GM12878 (cell line): ENCODE measurements around the gene FXYD4. TPM values are rescaled to one million over a fixed set of nuclear protein-coding genes. Genes with fewer than 3 reads are reported as not detected.

ENCODE experiments used
- ATAC-seq: fragments of 200-7000 bp; cut with Tn5 transposase; 3 replicates; pipeline ENCODE4 v1.9.1; 2020; ENCODE audit warnings: mild to moderate bottlenecking, moderate library complexity
- BruUV-seq: library from RNA; stranded (reverse); fragments of 400-500 nt; replicated peaks from 2 replicates; lab custom pipeline; 2021; lab: Mats Ljungman, UMichigan
- CTCF ChIA-PET: fragments of 300-600 bp; sonication (Branson Sonifier 250); formaldehyde crosslinking; extraction: SDS; loops from one replicate; lab custom pipeline; 2021; ENCODE audit warnings: inconsistent platforms; lab: Yijun Ruan, JAX
- POLR2A ChIA-PET: fragments of 350-600 bp; formaldehyde crosslinking; extraction: SDS; loops from one replicate; lab custom pipeline; 2021; ENCODE audit warnings: inconsistent platforms; lab: Charles Lee
- RAD21 ChIA-PET: fragments of 300-600 bp; sonication (Branson Sonifier 250); formaldehyde crosslinking; loops from one replicate; lab custom pipeline; 2023; ENCODE audit warnings: antibody characterized with exemption; ENCODE audit not compliant: unreplicated experiment; lab: Charles Lee
- SMC1A ChIA-PET: fragments of 300-600 bp; sonication (Branson Sonifier 250); formaldehyde crosslinking; loops from one replicate; lab custom pipeline; 2023; ENCODE audit not compliant: unreplicated experiment, uncharacterized antibody; lab: Charles Lee
- DNase-seq: peaks from one replicate; pipeline ENCODE4 v3.0.0-alpha.2; 2011; ENCODE audit warnings: low read depth, low spot score
- FAIRE-seq: peaks from 3 replicates; lab custom pipeline; 2011; peaks lifted over from hg19 to GRCh38; lab: Jason Lieb, UNC
- H2AFZ ChIP-seq: 2 replicates; pipeline ENCODE4 v1.6.0; 2011; ENCODE audit warnings: low read depth, low read length, control low read depth; ENCODE audit not compliant: control insufficient read depth
- H3K27ac ChIP-seq: 2 replicates; pipeline ENCODE4 v1.5.1; 2011; ENCODE audit warnings: control low read depth; ENCODE audit not compliant: control insufficient read depth, insufficient read depth
- H3K27me3 ChIP-seq, 2 experiments: replicated peaks in 1 of 2; 2 replicates each; pipeline versions ENCODE4 v1.6.0 to v1.6.1; 2011; ENCODE audit warnings: low read length in 1 of 2; ENCODE audit not compliant: control insufficient read depth in 2 of 2, insufficient read depth in 2 of 2
- H3K36me3 ChIP-seq, 2 experiments: 2 replicates each; pipeline ENCODE4 v1.5.1; 2011; ENCODE audit warnings: low read length in 1 of 2; ENCODE audit not compliant: control insufficient read depth in 2 of 2, insufficient read depth in 2 of 2
- H3K4me1 ChIP-seq: 2 replicates; pipeline ENCODE4 v1.6.1; 2011; ENCODE audit warnings: mild to moderate bottlenecking, low read length, moderate library complexity, mixed read lengths; ENCODE audit not compliant: control insufficient read depth, insufficient read depth
- H3K4me2 ChIP-seq: 2 replicates; pipeline ENCODE4 v1.6.0; 2011; ENCODE audit warnings: control low read depth; ENCODE audit not compliant: control insufficient read depth, insufficient read depth
- H3K4me3 ChIP-seq: fragments of 200-600 bp; sonication (generic); 2 replicates; pipeline ENCODE4 v1.5.1; 2016
- H3K79me2 ChIP-seq: 2 replicates; pipeline ENCODE4 v1.6.0; 2011; ENCODE audit warnings: low read length; ENCODE audit not compliant: control insufficient read depth, insufficient read depth
- H3K9ac ChIP-seq: 2 replicates; pipeline ENCODE4 v1.8.0; 2011; ENCODE audit warnings: low read length, control low read depth, mixed read lengths; ENCODE audit not compliant: control insufficient read depth, insufficient read depth
- H3K9me3 ChIP-seq: replicated peaks from 3 replicates; pipeline ENCODE4 v1.5.1; 2011; ENCODE audit warnings: mild to moderate bottlenecking, low read length; ENCODE audit not compliant: control insufficient read depth, insufficient read depth
- H4K20me1 ChIP-seq: 2 replicates; pipeline ENCODE4 v1.6.0; 2011; ENCODE audit not compliant: control insufficient read depth, insufficient read depth
- ATF7 ChIP-seq: fragments of 450-650 bp; IDR thresholded peaks from 2 replicates; pipeline ENCODE4 v1.6.1; 2016; ENCODE audit warnings: low read depth, mild to moderate bottlenecking
- GABPA ChIP-seq: IDR thresholded peaks from 2 replicates; pipeline ENCODE4 v1.6.1; 2014; ENCODE audit warnings: antibody characterized with exemption, low read depth, mild to moderate bottlenecking, inconsistent platforms
- IKZF2 ChIP-seq, 2 experiments: fragments of 450-650 bp; IDR thresholded peaks; 2 replicates each; pipeline ENCODE4 v1.6.1; 2017; ENCODE audit warnings: mild to moderate bottlenecking in 2 of 2, moderate library complexity in 2 of 2
- NFYB ChIP-seq: IDR thresholded peaks from 2 replicates; pipeline ENCODE4 v1.6.1; 2011; ENCODE audit warnings: low read depth, mild to moderate bottlenecking, low read length, improper control_type of control experiment, moderate library complexity; ENCODE audit not compliant: insufficient read depth
- POLR2A ChIP-seq: IDR thresholded peaks from 2 replicates; pipeline ENCODE4 v1.6.1; 2011; ENCODE audit warnings: low read depth, mild to moderate bottlenecking, low read length
- POLR2AphosphoS5 ChIP-seq: IDR thresholded peaks from 2 replicates; pipeline ENCODE4 v1.6.1; 2011; ENCODE audit warnings: mild to moderate bottlenecking, low read length, inconsistent platforms
- SREBF1 ChIP-seq: IDR thresholded peaks from 2 replicates; pipeline ENCODE4 v1.6.1; 2012; ENCODE audit warnings: mild to moderate bottlenecking, low read length
- ZNF24 ChIP-seq: fragments of 450-650 bp; IDR thresholded peaks from 2 replicates; pipeline ENCODE4 v1.6.1; 2017; ENCODE audit warnings: antibody characterized with exemption, mild to moderate bottlenecking
- WGBS: methylation state at CpG from one replicate; pipeline ENCODE4 v1.1.6; 2016; ENCODE audit warnings: low lambda C conversion rate; ENCODE audit not compliant: insufficient replicate concordance, insufficient coverage; ENCODE audit errors: missing lambda C conversion rate; 5-methylcytosine and 5-hydroxymethylcytosine counted together
- in situ Hi-C: fragments of 300-500 bp; cut with MboI; formaldehyde crosslinking; loops from 9 replicates; pipeline ENCODE4 v1.14.3; 2018; ENCODE audit warnings: mixed read lengths
- intact Hi-C: fragments of 100-400 bp; cut with micrococcal nuclease; formaldehyde crosslinking; loops from one replicate; pipeline ENCODE4 v1.14.2; 2022; ENCODE audit not compliant: unreplicated experiment
- polyA plus RNA-seq, 11 experiments: library from polyadenylated mRNA; depleted of rRNA in 4 of 11; unstranded in 6 of 11; stranded (reverse) in 5 of 11; fragments of >200 nt; fragmentation: Nextera tagmentation in 4 of 11; fragmentation: Illumina TruSeq in 1 of 11; extraction: Ambion mirVana in 4 of 11; extraction: Trizol in 1 of 11; gene quantifications; 1 replicate in 1 of 11; 2 replicates in 10 of 11; pipeline versions ENCODE4 v1.2.1 to v1.2.3, GENCODE V29; 2011 to 2016; ENCODE audit warnings: inconsistent platforms in 2 of 11, missing spikeins in 2 of 11, low read depth in 1 of 11
- total RNA-seq, 4 experiments: library from RNA; depleted of rRNA in 3 of 4; stranded (reverse); fragments of >200 nt in 3 of 4; fragmentation: Illumina TruSeq in 1 of 4; extraction: Trizol in 1 of 4; gene quantifications; 2 replicates each; pipeline versions ENCODE4 v1.2.1 to v1.2.3, GENCODE V29; 2013 to 2021

The FXYD4 gene
- total and polyA plus RNA-seq, 10 of the 15 experiments (the other 5 are each of a cell fraction or from before 2014, with no cell fraction given): not detected

DNA sequence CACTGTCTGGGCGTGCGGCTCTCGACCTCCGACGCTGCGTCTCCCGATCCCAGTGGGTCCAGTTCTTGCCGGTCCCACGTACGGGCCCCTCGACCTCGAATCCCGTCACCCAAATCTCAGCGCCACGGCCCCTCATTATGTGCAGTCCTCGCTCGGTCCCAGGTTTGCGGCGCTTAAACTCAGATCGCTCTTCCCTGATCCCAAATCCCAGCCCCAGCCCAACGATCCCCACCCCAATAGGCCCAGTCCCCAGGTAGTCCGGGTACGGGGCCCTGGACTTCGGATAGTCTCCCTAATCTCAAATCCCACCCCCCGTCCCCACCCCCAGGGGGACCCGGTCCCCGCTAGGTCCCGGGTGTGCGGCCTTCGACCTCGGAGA, 36.9 kb downstream of the FXYD4 start:
- CTCF ChIA-PET: interaction anchor here (1.0 to 1.3 kb wide), 3 partner anchors 12 to 42 kb away, joined by 3 to 5 read pairs (median 3); no protein-coding TSS in a partner anchor
- FAIRE-seq (no peak), DNase-seq (no peak), ATAC-seq (no peak)
- Histone ChIP-seq H3K4me2 (peak overlapping the region; percentile 76), H3K4me1 (no peaks in the 10 kb centered on the region; the same call in 1 of the 2 replicates), H2AFZ (no peak overlapping the region), H3K4me3 (peak overlapping the region; percentile 98), H3K27me3 (no peaks in the 10 kb centered on the region), H3K27ac (peak overlapping the region; percentile 95), H4K20me1 (peaks cover 4% of the 10 kb centered on the region; the same call in 1 of the 2 replicates), H3K79me2 (peaks cover 65% of the 10 kb centered on the region), H3K36me3 (no peaks in the 10 kb centered on the region; a peak in 1 of 4 replicates), H3K9me3 (no peaks in the 10 kb centered on the region), H3K9ac (peak overlapping the region; percentile 92)
- BruUV-seq: no TSS peak
- in situ Hi-C loops (loop anchor here (10.0 to 25.0 kb wide), 4 partner anchors 271 to 1556 kb away; partner anchors contain the start of genes CSGALNACT2 and ZNF33B), intact Hi-C loops (loop anchor here (2.0 to 5.0 kb wide), 3 partner anchors 28 to 271 kb away; partner anchors contain the start of genes CSGALNACT2 and ZNF487)
- SMC1A ChIA-PET: interaction anchor here (1.0 kb wide), 1 partner anchor 44 kb away, joined by 5 read pairs; no protein-coding TSS in a partner anchor
- POLR2A ChIA-PET: interaction anchor here (1.4 to 1.8 kb wide), 2 partner anchors 28 to 48 kb away, joined by 3 to 7 read pairs; no protein-coding TSS in a partner anchor
- RAD21 ChIA-PET: interaction anchor here (0.8 to 1.8 kb wide), 3 partner anchors 10 to 45 kb away, joined by 3 to 5 read pairs (median 5); partner anchors contain the start of gene ZNF487
- WGBS: under 1% methylated on average over 23 of the region's 31 CpGs
- TF ChIP-seq POLR2AphosphoS5 (no peak), SREBF1 (no peak), POLR2A (0 out of 2 replicates have a peak, but pooled peaks have one; percentile 1), GABPA (no peak), ATF7 (no peak), IKZF2 (IDR thresholded peaks at IDR 0.05) (no peak), ZNF24 (no peak), NFYB (no peak)
